Measurements from ENCODE around the gene TENM3.

Gene TENM3

DNA sequence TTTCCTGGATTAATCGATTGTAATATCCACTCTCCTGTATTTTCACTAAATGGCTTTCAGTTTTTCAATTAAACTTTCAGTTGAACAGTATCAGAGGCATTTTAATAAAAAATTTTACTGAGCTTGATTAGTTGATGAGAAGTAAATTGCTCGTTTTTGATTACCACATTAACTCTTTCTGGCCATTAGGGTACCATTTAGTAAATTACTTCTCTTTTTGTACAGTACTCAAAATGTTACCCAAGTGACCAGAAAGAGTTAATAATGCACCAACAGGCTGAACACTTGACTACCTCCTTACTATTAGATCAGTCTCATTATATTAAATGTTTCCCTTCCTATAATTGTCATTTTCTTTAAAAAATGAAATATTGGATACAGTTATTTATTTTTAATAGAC, 289.2 kb downstream of the TENM3 start:
- H3K27me3 ChIP-seq (ENCODE audit: control insufficient read depth, insufficient read depth, low read length), result no peaks in the 10 kb centered on the region
- H3K9ac ChIP-seq (ENCODE audit: low read length), result no peak overlapping the region
- no peak overlapping the region for H3K27ac ChIP-seq (ENCODE audit: low read length)
- H3K36me3 ChIP-seq (ENCODE audit: control insufficient read depth, low read depth, low read length), result no peaks in the 10 kb centered on the region
- peaks cover 24% of the 10 kb centered on the region for H3K4me1 ChIP-seq (ENCODE audit: control insufficient read depth, low read depth, low read length)
- H3K9me3 ChIP-seq (ENCODE audit: control insufficient read depth, low read depth, low read length), result no peaks in the 10 kb centered on the region
- H3K4me3 ChIP-seq (ENCODE audit: low read length), result no peak overlapping the region

- no peaks in the 10 kb centered on the region for H3K36me3 ChIP-seq (ENCODE audit: control insufficient read depth, low read depth, low read length)
- peaks cover 37% of the 10 kb centered on the region for H3K4me1 ChIP-seq (ENCODE audit: control insufficient read depth, low read depth, low read length)
- H3K27ac ChIP-seq (ENCODE audit: low read length), result no peak overlapping the region
- no peak overlapping the region for H3K4me3 ChIP-seq (ENCODE audit: low read length)
- no peaks in the 10 kb centered on the region for H3K27me3 ChIP-seq (ENCODE audit: control insufficient read depth, insufficient read depth, low read length)
- no peak overlapping the region for H3K9ac ChIP-seq (ENCODE audit: low read length)
- H3K9me3 ChIP-seq (ENCODE audit: control insufficient read depth, low read depth, low read length), result no peaks in the 10 kb centered on the region
Observed at GRCh38 chr4:182533964-182534363, 290.8 kb downstream of the TENM3 start.

GRCh38 chr4:182536221-182536811, 293.1 kb downstream of the TENM3 start:
- H3K27me3 ChIP-seq (ENCODE audit: control insufficient read depth, insufficient read depth, low read length), result no peaks in the 10 kb centered on the region
- no peak overlapping the region for H3K9ac ChIP-seq (ENCODE audit: low read length)
- peak overlapping the region; percentile 28 for H3K4me3 ChIP-seq (ENCODE audit: low read length)

DNA sequence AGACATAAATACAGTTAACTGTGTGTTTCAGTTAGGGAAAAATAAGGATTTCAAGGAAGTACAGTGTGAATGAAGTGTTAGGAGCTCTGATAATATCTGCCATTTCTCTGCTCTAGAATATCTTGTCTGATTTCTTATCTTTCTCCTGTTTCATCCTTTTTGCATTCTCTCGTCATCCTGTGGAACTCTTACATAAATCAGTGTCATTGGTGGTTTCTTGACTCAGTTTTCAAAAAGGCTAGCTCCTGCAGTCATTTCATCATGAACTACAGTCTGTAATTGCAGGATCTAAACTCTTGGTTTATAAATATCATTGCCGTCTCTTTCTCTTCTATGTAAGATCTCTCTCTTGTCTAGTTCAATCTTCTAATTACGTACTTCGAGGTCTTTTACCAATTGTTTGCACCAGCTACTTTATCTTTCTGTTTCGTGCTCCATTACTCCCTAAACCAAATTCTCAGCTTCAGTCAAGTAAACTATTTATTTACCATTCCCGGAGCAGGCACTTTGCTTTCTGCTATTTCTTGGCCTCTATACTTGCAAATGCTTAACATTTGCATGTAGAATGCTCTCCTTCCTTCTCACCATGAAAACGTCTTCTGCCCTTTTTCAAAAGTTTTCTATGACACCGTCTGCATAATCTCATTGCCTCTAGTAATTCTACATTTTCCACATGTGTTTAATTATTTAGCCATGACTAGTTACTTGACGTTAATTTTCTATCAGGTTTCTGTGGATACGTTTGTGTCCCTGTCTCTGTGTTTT, 294.0 kb downstream of the TENM3 start:
- no peaks in the 10 kb centered on the region for H3K9me3 ChIP-seq (ENCODE audit: control insufficient read depth, low read depth, low read length)
- H3K36me3 ChIP-seq (ENCODE audit: control insufficient read depth, low read depth, low read length), result no peaks in the 10 kb centered on the region
- peaks cover 30% of the 10 kb centered on the region for H3K4me1 ChIP-seq (ENCODE audit: control insufficient read depth, low read depth, low read length)
- H3K9ac ChIP-seq (ENCODE audit: low read length), result no peak overlapping the region
- no peaks in the 10 kb centered on the region for H3K27me3 ChIP-seq (ENCODE audit: control insufficient read depth, insufficient read depth, low read length)
- H3K27ac ChIP-seq (ENCODE audit: low read length), result peak overlapping the region; percentile 2
- no peak overlapping the region for H3K4me3 ChIP-seq (ENCODE audit: low read length)

More at GRCh38 chr4:182536221-182536811, 293.1 kb downstream of the TENM3 start:
- Histone ChIP-seq H3K4me1 (ENCODE audit: control insufficient read depth, low read depth, low read length) (peaks cover 30% of the 10 kb centered on the region), H3K36me3 (ENCODE audit: control insufficient read depth, low read depth, low read length) (no peaks in the 10 kb centered on the region), H3K9me3 (ENCODE audit: control insufficient read depth, low read depth, low read length) (no peaks in the 10 kb centered on the region), H3K27ac (ENCODE audit: low read length) (no peak overlapping the region)

GRCh38 chr4:182538031-182538430, 294.8 kb downstream of the TENM3 start:
- H3K36me3 ChIP-seq (ENCODE audit: control insufficient read depth, low read depth, low read length), result no peaks in the 10 kb centered on the region
- no peak overlapping the region for H3K9ac ChIP-seq (ENCODE audit: low read length)
- peaks cover 30% of the 10 kb centered on the region for H3K4me1 ChIP-seq (ENCODE audit: control insufficient read depth, low read depth, low read length)
- no peak overlapping the region for H3K27ac ChIP-seq (ENCODE audit: low read length)
- H3K9me3 ChIP-seq (ENCODE audit: control insufficient read depth, low read depth, low read length), result no peaks in the 10 kb centered on the region
- H3K27me3 ChIP-seq (ENCODE audit: control insufficient read depth, insufficient read depth, low read length), result no peaks in the 10 kb centered on the region
- H3K4me3 ChIP-seq (ENCODE audit: low read length), result no peak overlapping the region

- no peaks in the 10 kb centered on the region for H3K36me3 ChIP-seq (ENCODE audit: control insufficient read depth, low read depth, low read length)
- H3K4me3 ChIP-seq (ENCODE audit: low read length), result no peak overlapping the region
- H3K27me3 ChIP-seq (ENCODE audit: control insufficient read depth, insufficient read depth, low read length), result no peaks in the 10 kb centered on the region
- H3K27ac ChIP-seq (ENCODE audit: low read length), result no peak overlapping the region
- H3K9ac ChIP-seq (ENCODE audit: low read length), result no peak overlapping the region
- H3K9me3 ChIP-seq (ENCODE audit: control insufficient read depth, low read depth, low read length), result no peaks in the 10 kb centered on the region
- peaks cover 30% of the 10 kb centered on the region for H3K4me1 ChIP-seq (ENCODE audit: control insufficient read depth, low read depth, low read length)
Observed at GRCh38 chr4:182540496-182540895, 297.3 kb downstream of the TENM3 start.

DNA sequence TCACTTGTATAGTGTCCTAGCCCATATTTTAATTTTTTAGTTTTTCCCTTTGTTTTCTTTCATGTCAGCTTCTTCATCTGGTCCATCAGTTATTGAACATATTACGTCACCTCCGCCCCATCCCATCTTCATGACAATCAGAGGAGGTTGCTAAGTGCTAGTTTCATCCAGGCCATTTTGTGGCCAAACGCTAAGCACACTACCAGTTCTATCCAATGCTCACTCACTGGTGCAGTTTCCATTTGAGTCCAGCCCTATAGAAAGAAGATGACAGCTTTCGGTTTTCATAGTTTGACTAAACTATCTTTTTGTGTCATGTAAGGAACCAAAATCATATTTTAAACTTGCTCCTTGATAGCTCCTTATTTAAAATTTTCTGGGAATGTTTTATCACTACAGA, 304.2 kb downstream of the TENM3 start:
- Histone ChIP-seq H3K9ac (ENCODE audit: low read length) (no peak overlapping the region), H3K4me1 (ENCODE audit: control insufficient read depth, low read depth, low read length) (peaks cover 22% of the 10 kb centered on the region), H3K27me3 (ENCODE audit: control insufficient read depth, insufficient read depth, low read length) (no peaks in the 10 kb centered on the region), H3K4me3 (ENCODE audit: low read length) (no peak overlapping the region), H3K36me3 (ENCODE audit: control insufficient read depth, low read depth, low read length) (no peaks in the 10 kb centered on the region), H3K27ac (ENCODE audit: low read length) (no peak overlapping the region), H3K9me3 (ENCODE audit: control insufficient read depth, low read depth, low read length) (no peaks in the 10 kb centered on the region)

GRCh38 chr4:182548156-182548555, 305.0 kb downstream of the TENM3 start:
- H3K4me1 ChIP-seq (ENCODE audit: control insufficient read depth, low read depth, low read length), result peaks cover 22% of the 10 kb centered on the region
- H3K27me3 ChIP-seq (ENCODE audit: control insufficient read depth, insufficient read depth, low read length), result no peaks in the 10 kb centered on the region
- no peaks in the 10 kb centered on the region for H3K36me3 ChIP-seq (ENCODE audit: control insufficient read depth, low read depth, low read length)
- H3K9me3 ChIP-seq (ENCODE audit: control insufficient read depth, low read depth, low read length), result no peaks in the 10 kb centered on the region
- no peak overlapping the region for H3K4me3 ChIP-seq (ENCODE audit: low read length)
- no peak overlapping the region for H3K27ac ChIP-seq (ENCODE audit: low read length)
- no peak overlapping the region for H3K9ac ChIP-seq (ENCODE audit: low read length)

GRCh38 chr4:182549356-182549755, 306.2 kb downstream of the TENM3 start:
- H3K4me1 ChIP-seq (ENCODE audit: control insufficient read depth, low read depth, low read length), result peaks cover 31% of the 10 kb centered on the region
- no peak overlapping the region for H3K27ac ChIP-seq (ENCODE audit: low read length)
- H3K27me3 ChIP-seq (ENCODE audit: control insufficient read depth, insufficient read depth, low read length), result no peaks in the 10 kb centered on the region
- no peaks in the 10 kb centered on the region for H3K36me3 ChIP-seq (ENCODE audit: control insufficient read depth, low read depth, low read length)
- no peaks in the 10 kb centered on the region for H3K9me3 ChIP-seq (ENCODE audit: control insufficient read depth, low read depth, low read length)
- no peak overlapping the region for H3K9ac ChIP-seq (ENCODE audit: low read length)
- no peak overlapping the region for H3K4me3 ChIP-seq (ENCODE audit: low read length)

GRCh38 chr4:182552948-182553347, 309.7 kb downstream of the TENM3 start:
- Histone ChIP-seq H3K4me1 (ENCODE audit: control insufficient read depth, low read depth, low read length) (peaks cover 65% of the 10 kb centered on the region), H3K36me3 (ENCODE audit: control insufficient read depth, low read depth, low read length) (no peaks in the 10 kb centered on the region), H3K27me3 (ENCODE audit: control insufficient read depth, insufficient read depth, low read length) (no peaks in the 10 kb centered on the region)

DNA sequence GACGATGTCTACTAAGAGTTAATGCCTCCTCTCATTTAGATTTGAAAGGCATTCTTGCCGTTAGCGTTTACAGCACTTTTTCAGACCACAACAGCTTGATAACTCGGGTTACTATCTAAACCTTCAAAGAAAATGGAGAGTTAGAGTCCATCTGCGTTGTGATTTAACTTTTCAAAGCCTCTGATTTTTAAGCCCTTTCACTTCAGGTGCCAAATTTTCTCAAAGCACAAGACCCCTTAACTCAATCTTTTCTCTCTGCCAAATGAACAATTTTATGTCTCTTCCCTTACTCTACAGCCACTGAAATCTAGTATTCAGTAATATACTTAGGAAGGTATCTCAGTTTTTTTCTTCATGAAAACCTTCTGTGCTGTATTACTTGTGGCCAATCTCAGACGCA, 310.5 kb downstream of the TENM3 start:
- H3K4me3 ChIP-seq (ENCODE audit: low read length), result no peak overlapping the region
- no peaks in the 10 kb centered on the region for H3K27me3 ChIP-seq (ENCODE audit: control insufficient read depth, insufficient read depth, low read length)
- H3K36me3 ChIP-seq (ENCODE audit: control insufficient read depth, low read depth, low read length), result no peaks in the 10 kb centered on the region
- H3K27ac ChIP-seq (ENCODE audit: low read length), result no peak overlapping the region
- H3K9ac ChIP-seq (ENCODE audit: low read length), result peak overlapping the region; percentile 21
- no peaks in the 10 kb centered on the region for H3K9me3 ChIP-seq (ENCODE audit: control insufficient read depth, low read depth, low read length)
- peaks cover 68% of the 10 kb centered on the region for H3K4me1 ChIP-seq (ENCODE audit: control insufficient read depth, low read depth, low read length)

More at GRCh38 chr4:182552948-182553347, 309.7 kb downstream of the TENM3 start:
- no peak overlapping the region for H3K4me3 ChIP-seq (ENCODE audit: low read length)
- no peaks in the 10 kb centered on the region for H3K9me3 ChIP-seq (ENCODE audit: control insufficient read depth, low read depth, low read length)
- H3K27ac ChIP-seq (ENCODE audit: low read length), result no peak overlapping the region
- no peak overlapping the region for H3K9ac ChIP-seq (ENCODE audit: low read length)

DNA sequence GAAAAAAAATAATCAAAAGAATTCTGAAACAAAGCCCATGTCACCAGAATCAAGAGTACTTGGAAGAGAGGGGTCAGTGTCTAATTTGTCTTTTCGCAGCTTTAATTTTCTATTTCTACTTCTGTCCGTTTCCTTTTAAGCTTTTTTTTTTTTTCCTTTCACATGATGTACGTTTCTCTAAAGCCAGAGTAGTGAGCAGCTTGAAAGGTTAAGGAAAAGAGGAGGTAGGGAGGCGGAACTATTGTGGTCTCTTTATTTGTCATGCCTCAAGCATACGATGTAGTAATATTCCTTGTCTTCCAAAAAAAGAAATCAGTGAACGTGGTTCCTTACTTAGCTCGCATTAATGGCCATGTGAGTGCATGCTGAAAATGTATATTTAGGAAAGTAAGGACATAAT, 311.5 kb downstream of the TENM3 start:
- no peaks in the 10 kb centered on the region for H3K36me3 ChIP-seq (ENCODE audit: control insufficient read depth, low read depth, low read length)
- peak overlapping the region; percentile 40 for H3K27ac ChIP-seq (ENCODE audit: low read length)
- H3K27me3 ChIP-seq (ENCODE audit: control insufficient read depth, insufficient read depth, low read length), result no peaks in the 10 kb centered on the region
- H3K4me3 ChIP-seq (ENCODE audit: low read length), result no peak overlapping the region
- H3K4me1 ChIP-seq (ENCODE audit: control insufficient read depth, low read depth, low read length), result peaks cover 71% of the 10 kb centered on the region
- H3K9me3 ChIP-seq (ENCODE audit: control insufficient read depth, low read depth, low read length), result no peaks in the 10 kb centered on the region
- H3K9ac ChIP-seq (ENCODE audit: low read length), result peak overlapping the region; percentile 34
